BE2C (cell line): ENCODE results near the gene PLXNB2.

Experiments used
- DNase-seq: peaks from one replicate; pipeline ENCODE4 v3.0.0-alpha.2; 2020
- H3K27me3 ChIP-seq: fragments of 250-450 bp; sonication (Bioruptor Pico); 2 replicates; pipeline ENCODE4 v1.5.1; 2020; ENCODE audit warnings: mild to moderate bottlenecking
- H3K36me3 ChIP-seq: fragments of 250-450 bp; sonication (Bioruptor Pico); 2 replicates; pipeline ENCODE4 v1.5.1; 2020; ENCODE audit warnings: mild to moderate bottlenecking
- H3K4me1 ChIP-seq: fragments of 250-450 bp; sonication (Bioruptor Pico); 2 replicates; pipeline ENCODE4 v1.5.1; 2020
- H3K4me3 ChIP-seq: 2 replicates; pipeline ENCODE4 v1.5.1; 2011; ENCODE audit warnings: low read depth, low read length
- H3K9me3 ChIP-seq: fragments of 250-450 bp; sonication (Bioruptor Pico); 2 replicates; pipeline ENCODE4 v1.5.1; 2020
- CTCF ChIP-seq: IDR thresholded peaks from 2 replicates; pipeline ENCODE4 v1.5.1; 2012; ENCODE audit warnings: mild to moderate bottlenecking, low read depth, low read length

PLXNB2 gene

GRCh38 chr22:50285568-50286229 is 21.7 kb downstream of the PLXNB2 start:
- Histone ChIP-seq H3K4me3 (no peak overlapping the region), H3K36me3 (peaks cover 78% of the 10 kb centered on the region), H3K27me3 (no peaks in the 10 kb centered on the region), H3K4me1 (no peaks in the 10 kb centered on the region), H3K9me3 (no peaks in the 10 kb centered on the region)
- no peak for TF ChIP-seq CTCF
- no peak for DNase-seq

- no peak for DNase-seq
- Histone ChIP-seq H3K27me3 (no peaks in the 10 kb centered on the region), H3K4me1 (no peaks in the 10 kb centered on the region), H3K4me3 (no peak overlapping the region), H3K9me3 (no peaks in the 10 kb centered on the region), H3K36me3 (peaks cover 77% of the 10 kb centered on the region)
- TF ChIP-seq CTCF = no peak
Observed at GRCh38 chr22:50284479-50284878, 23.0 kb downstream of the PLXNB2 start.

GRCh38 chr22:50283821-50284220 is 23.6 kb downstream of the PLXNB2 start:
- DNase-seq = no peak
- H3K4me3 ChIP-seq = no peak overlapping the region
- H3K36me3 ChIP-seq = peaks cover 77% of the 10 kb centered on the region

GRCh38 chr22:50282361-50283155 is 24.9 kb downstream of the PLXNB2 start:
- TF ChIP-seq CTCF = no peak
- Histone ChIP-seq H3K4me3 (no peak overlapping the region), H3K27me3 (no peaks in the 10 kb centered on the region), H3K36me3 (peaks cover 77% of the 10 kb centered on the region), H3K4me1 (no peaks in the 10 kb centered on the region), H3K9me3 (no peaks in the 10 kb centered on the region)
- DNase-seq = no peak

More at GRCh38 chr22:50283821-50284220, 23.6 kb downstream of the PLXNB2 start:
- Histone ChIP-seq H3K4me1 (no peaks in the 10 kb centered on the region), H3K27me3 (no peaks in the 10 kb centered on the region), H3K9me3 (no peaks in the 10 kb centered on the region)
- no peak for TF ChIP-seq CTCF

GRCh38 chr22:50281957-50282356 is 25.5 kb downstream of the PLXNB2 start:
- H3K4me1 ChIP-seq = no peaks in the 10 kb centered on the region
- no peak for DNase-seq
- no peak for TF ChIP-seq CTCF
- no peaks in the 10 kb centered on the region for H3K27me3 ChIP-seq
- H3K36me3 ChIP-seq = peaks cover 75% of the 10 kb centered on the region
- no peaks in the 10 kb centered on the region for H3K9me3 ChIP-seq
- H3K4me3 ChIP-seq = no peak overlapping the region

GRCh38 chr22:50281384-50281760 is 26.1 kb downstream of the PLXNB2 start:
- Histone ChIP-seq H3K9me3 (no peaks in the 10 kb centered on the region), H3K4me3 (no peak overlapping the region), H3K27me3 (no peaks in the 10 kb centered on the region), H3K4me1 (no peaks in the 10 kb centered on the region), H3K36me3 (peaks cover 75% of the 10 kb centered on the region)
- TF ChIP-seq CTCF = no peak
- no peak for DNase-seq
